HG03571 (cell line): ENCODE data around the gene FBXW12.
A peak's percentile ranks its signal among the peaks of the same experiment; 100 is the strongest.

ENCODE experiments used
- ATAC-seq: cut with Tn5 transposase; IDR thresholded peaks from one replicate; pipeline ENCODE4 v1.9.1; 2021; ENCODE audit not compliant: unreplicated experiment

FBXW12 gene

GRCh38 chr3:48433472-48434118 is 61.6 kb downstream of the FBXW12 start:
- ATAC-seq = no peak

GRCh38 chr3:48434591-48435222 is 62.7 kb downstream of the FBXW12 start:
- no peak for ATAC-seq

GRCh38 chr3:48435223-48435595 is 63.2 kb downstream of the FBXW12 start:
- no peak for ATAC-seq

GRCh38 chr3:48435774-48436476 is 63.9 kb downstream of the FBXW12 start:
- no peak for ATAC-seq

GRCh38 chr3:48436477-48436787 is 64.4 kb downstream of the FBXW12 start:
- ATAC-seq = no peak

- ATAC-seq = no peak
These were observed 64.8 kb downstream of the FBXW12 start for GRCh38 chr3:48436855-48437254.

GRCh38 chr3:48437812-48438211 is 65.8 kb downstream of the FBXW12 start:
- ATAC-seq = no peak

GRCh38 chr3:48439820-48440589 is 68.0 kb downstream of the FBXW12 start, which contains the start of the genes CCDC51 and TMA7:
CCDC51 (minus strand) TSS chr3:48440119; CDS start chr3:48435128, 4,991 bp downstream.
TMA7 (plus strand) TSS chr3:48440257; CDS start chr3:48440297, 40 bp downstream.
- ATAC-seq = peak; percentile 92

GRCh38 chr3:48440590-48440958 is 68.6 kb downstream of the FBXW12 start:
- ATAC-seq = no peak

- no peak for ATAC-seq
These were observed 69.9 kb downstream of the FBXW12 start for GRCh38 chr3:48441940-48442339.
